GM06990 (cell line): ENCODE measurements around the gene ACER3.

Experiments
- DNase-seq: peaks from one replicate; pipeline ENCODE4 v3.0.0-alpha.2; 2011; ENCODE audit not compliant: insufficient read length; ENCODE audit errors: extremely low read depth
- H3K27me3 ChIP-seq: replicated peaks from 2 replicates; pipeline ENCODE4 v1.6.0; 2011; ENCODE audit warnings: low read length; ENCODE audit not compliant: control insufficient read depth, insufficient read depth
- H3K36me3 ChIP-seq: 2 replicates; pipeline ENCODE4 v1.5.1; 2011; ENCODE audit warnings: low read length; ENCODE audit not compliant: control insufficient read depth, insufficient read depth
- H3K4me3 ChIP-seq: replicated peaks from 2 replicates; pipeline ENCODE4 v1.5.1; 2011; ENCODE audit warnings: low read depth, mild to moderate bottlenecking, control low read depth, low read length
- CTCF ChIP-seq: IDR thresholded peaks from 2 replicates; pipeline ENCODE4 v1.5.1; 2011; ENCODE audit warnings: low read length, control low read depth, mild to moderate bottlenecking, inconsistent platforms; ENCODE audit not compliant: insufficient read depth, poor library complexity, severe bottlenecking

The ACER3 gene

GRCh38 chr11:77020734-77021133 is 160.0 kb downstream of the ACER3 start:
- no peak for DNase-seq
- no peaks in the 10 kb centered on the region for H3K27me3 ChIP-seq
- H3K4me3 ChIP-seq, result no peak overlapping the region
- H3K36me3 ChIP-seq, result no peaks in the 10 kb centered on the region
- no peak for TF ChIP-seq CTCF

- H3K27me3 ChIP-seq, result no peaks in the 10 kb centered on the region
- no peak for TF ChIP-seq CTCF
- no peak overlapping the region for H3K4me3 ChIP-seq
- no peaks in the 10 kb centered on the region for H3K36me3 ChIP-seq
- no peak for DNase-seq
Measured at GRCh38 chr11:77024745-77025144, 164.0 kb downstream of the ACER3 start.

GRCh38 chr11:77026221-77026620 is 165.5 kb downstream of the ACER3 start:
- DNase-seq, result no peak
- no peak for TF ChIP-seq CTCF
- no peaks in the 10 kb centered on the region for H3K36me3 ChIP-seq
- H3K4me3 ChIP-seq, result no peak overlapping the region
- H3K27me3 ChIP-seq, result no peaks in the 10 kb centered on the region; the same call in 1 of the 2 replicates

GRCh38 chr11:77026743-77027142 is 166.0 kb downstream of the ACER3 start:
- H3K4me3 ChIP-seq, result no peak overlapping the region
- no peak for DNase-seq
- TF ChIP-seq CTCF, result no peak
- no peaks in the 10 kb centered on the region; the same call in 1 of the 2 replicates for H3K27me3 ChIP-seq
- H3K36me3 ChIP-seq, result no peaks in the 10 kb centered on the region

GRCh38 chr11:77027275-77027674 is 166.6 kb downstream of the ACER3 start:
- DNase-seq, result no peak

More at GRCh38 chr11:77027275-77027674, 166.6 kb downstream of the ACER3 start:
- Histone ChIP-seq H3K4me3 (no peak overlapping the region), H3K36me3 (no peaks in the 10 kb centered on the region), H3K27me3 (no peaks in the 10 kb centered on the region; the same call in 1 of the 2 replicates)
- TF ChIP-seq CTCF, result no peak
